ENCODE data around the gene CLRN3. TPM values are rescaled to one million over a fixed set of nuclear protein-coding genes. Genes with fewer than 3 reads are reported as not detected.

CLRN3 gene
- total RNA-seq, 1 experiment from 2014 or later = not detected

- no peak for DNase-seq (ENCODE audit: low read depth)
These were observed 43.5 kb downstream of the CLRN3 start for GRCh38 chr10:127849224-127849623.

- no peak for DNase-seq (ENCODE audit: low read depth)
These were observed 44.5 kb downstream of the CLRN3 start for GRCh38 chr10:127848226-127848625.

GRCh38 chr10:127845756-127846155 lies 47.0 kb downstream of the CLRN3 start:
- DNase-seq (ENCODE audit: low read depth) = no peak

GRCh38 chr10:127840884-127841283 lies 51.9 kb downstream of the CLRN3 start:
- no peak for DNase-seq (ENCODE audit: low read depth)

GRCh38 chr10:127836966-127837365 lies 55.8 kb downstream of the CLRN3 start:
- no peak for DNase-seq (ENCODE audit: low read depth)

- no peak for DNase-seq (ENCODE audit: low read depth)
These were observed 56.6 kb downstream of the CLRN3 start for GRCh38 chr10:127836176-127836575.

- DNase-seq (ENCODE audit: low read depth) = no peak
These were observed 58.0 kb downstream of the CLRN3 start for GRCh38 chr10:127834791-127835190.

GRCh38 chr10:127834221-127834620 lies 58.5 kb downstream of the CLRN3 start:
- no peak for DNase-seq (ENCODE audit: low read depth)

- DNase-seq (ENCODE audit: low read depth) = no peak
These were observed 58.9 kb downstream of the CLRN3 start for GRCh38 chr10:127833804-127834203.

GRCh38 chr10:127832501-127832900 lies 60.2 kb downstream of the CLRN3 start:
- DNase-seq (ENCODE audit: low read depth) = peak; percentile 37

- DNase-seq (ENCODE audit: low read depth) = no peak
These were observed 62.3 kb downstream of the CLRN3 start for GRCh38 chr10:127830414-127830813.

Other genes with a start within 250 kb of the CLRN3 start
- gene FOXI2, start 155.8 kb downstream of the CLRN3 start, total RNA-seq (2014; rRNA removed; shearing (Covaris generic)) = 0.06 TPM in 1 of 2 replicates, not detected in the other
- 2.6 TPM in 2 replicates for gene PTPRE, start 14.2 kb upstream of the CLRN3 start, total RNA-seq (2014; rRNA removed; shearing (Covaris generic))
- gene MKI67, start 233.5 kb upstream of the CLRN3 start, total RNA-seq (2014; rRNA removed; shearing (Covaris generic)) = 23.1 and 32.2 TPM in 2 replicates